ENCODE data around the gene TLR5.

Gene TLR5

GRCh38 chr1:223152399-223152798 is 9.4 kb upstream of the TLR5 start:
- TF ChIP-seq, protein P1, sequence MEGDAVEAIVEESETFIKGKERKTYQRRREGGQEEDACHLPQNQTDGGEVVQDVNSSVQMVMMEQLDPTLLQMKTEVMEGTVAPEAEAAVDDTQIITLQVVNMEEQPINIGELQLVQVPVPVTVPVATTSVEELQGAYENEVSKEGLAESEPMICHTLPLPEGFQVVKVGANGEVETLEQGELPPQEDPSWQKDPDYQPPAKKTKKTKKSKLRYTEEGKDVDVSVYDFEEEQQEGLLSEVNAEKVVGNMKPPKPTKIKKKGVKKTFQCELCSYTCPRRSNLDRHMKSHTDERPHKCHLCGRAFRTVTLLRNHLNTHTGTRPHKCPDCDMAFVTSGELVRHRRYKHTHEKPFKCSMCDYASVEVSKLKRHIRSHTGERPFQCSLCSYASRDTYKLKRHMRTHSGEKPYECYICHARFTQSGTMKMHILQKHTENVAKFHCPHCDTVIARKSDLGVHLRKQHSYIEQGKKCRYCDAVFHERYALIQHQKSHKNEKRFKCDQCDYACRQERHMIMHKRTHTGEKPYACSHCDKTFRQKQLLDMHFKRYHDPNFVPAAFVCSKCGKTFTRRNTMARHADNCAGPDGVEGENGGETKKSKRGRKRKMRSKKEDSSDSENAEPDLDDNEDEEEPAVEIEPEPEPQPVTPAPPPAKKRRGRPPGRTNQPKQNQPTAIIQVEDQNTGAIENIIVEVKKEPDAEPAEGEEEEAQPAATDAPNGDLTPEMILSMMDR (IDR thresholded peaks at IDR 0.05; ENCODE audit: control extremely low read depth, extremely low read depth, low read depth, missing control alignments) = no peak
- ChIA-PET CTCF (interaction anchor here (1.2 to 1.3 kb wide), 2 partner anchors 8 to 17 kb away, joined by 3 read pairs; no protein-coding TSS in a partner anchor), POLR2A (no interaction called here)
- no peak for DNase-seq (ENCODE audit: extremely low spot score)

GRCh38 chr1:223150443-223150842 is 7.4 kb upstream of the TLR5 start:
- no peak for DNase-seq (ENCODE audit: extremely low spot score)
- TF ChIP-seq, protein P1 (IDR thresholded peaks at IDR 0.05; ENCODE audit: control extremely low read depth, extremely low read depth, low read depth, missing control alignments) = no peak
- ChIA-PET CTCF (interaction anchor here (0.9 to 2.5 kb wide), 7 partner anchors 10 to 60 kb away, joined by 3 to 15 read pairs (median 7); no protein-coding TSS in a partner anchor), POLR2A (no interaction called here)

DNA sequence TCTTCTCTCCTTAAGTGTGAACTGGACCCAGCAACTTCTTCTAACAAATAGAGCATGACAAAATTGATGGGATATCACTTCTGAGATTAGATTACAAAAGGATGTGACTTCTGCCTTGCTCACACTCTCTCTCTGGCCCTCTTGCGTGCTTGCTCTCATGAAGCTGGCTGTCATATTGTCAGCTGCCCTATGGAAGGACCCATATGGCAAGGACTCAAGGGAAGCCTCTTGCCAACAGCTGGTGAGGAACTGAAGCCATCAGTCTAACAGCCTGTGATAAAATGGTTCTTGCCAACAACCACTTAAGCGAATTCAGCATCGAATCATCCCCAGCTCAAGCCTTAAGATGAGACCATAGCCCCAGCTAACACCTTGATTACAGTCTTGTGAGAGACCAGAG is 4.8 kb upstream of the TLR5 start:
- no peak for DNase-seq (ENCODE audit: extremely low spot score)
- POLR2A ChIA-PET = no interaction called here
- CTCF ChIA-PET = interaction anchor here (1.6 kb wide), 1 partner anchor 14 kb away, joined by 6 read pairs; no protein-coding TSS in a partner anchor
- TF ChIP-seq, protein P1 (IDR thresholded peaks at IDR 0.05; ENCODE audit: control extremely low read depth, extremely low read depth, low read depth, missing control alignments) = no peak

- no peak for DNase-seq (ENCODE audit: extremely low spot score)
- TF ChIP-seq, protein P1 (IDR thresholded peaks at IDR 0.05; ENCODE audit: control extremely low read depth, extremely low read depth, low read depth, missing control alignments) = no peak
- POLR2A ChIA-PET = no interaction called here
- CTCF ChIA-PET = interaction anchor here (0.8 to 1.6 kb wide), 2 partner anchors 14 to 57 kb away, joined by 3 to 6 read pairs; no protein-coding TSS in a partner anchor
Observed at GRCh38 chr1:223147409-223147808, 4.4 kb upstream of the TLR5 start.

DNA sequence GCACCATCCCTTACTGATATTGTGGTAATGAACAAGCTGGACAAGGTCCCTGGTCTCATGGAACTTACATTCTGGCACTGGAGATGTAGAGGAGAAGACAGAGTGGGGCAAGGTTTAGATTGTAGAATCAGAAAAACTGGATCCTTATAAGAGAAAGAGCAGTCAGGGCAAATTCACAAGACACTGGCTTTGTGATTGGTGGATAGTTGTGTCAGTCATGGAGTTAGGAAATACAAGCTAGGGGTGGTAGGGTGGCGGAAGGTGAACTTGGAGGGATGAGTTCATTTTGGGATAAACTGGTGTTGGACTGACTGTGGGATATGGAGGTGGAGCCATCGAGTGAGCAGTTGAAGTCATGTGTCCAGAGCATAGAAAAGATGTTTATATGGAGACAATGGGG is 3.7 kb upstream of the TLR5 start:
- ChIA-PET CTCF (interaction anchor here (0.8 kb wide), 1 partner anchor 56 kb away, joined by 3 read pairs; no protein-coding TSS in a partner anchor), POLR2A (no interaction called here)
- TF ChIP-seq, protein P1 (IDR thresholded peaks at IDR 0.05; ENCODE audit: control extremely low read depth, extremely low read depth, low read depth, missing control alignments) = no peak

DNA sequence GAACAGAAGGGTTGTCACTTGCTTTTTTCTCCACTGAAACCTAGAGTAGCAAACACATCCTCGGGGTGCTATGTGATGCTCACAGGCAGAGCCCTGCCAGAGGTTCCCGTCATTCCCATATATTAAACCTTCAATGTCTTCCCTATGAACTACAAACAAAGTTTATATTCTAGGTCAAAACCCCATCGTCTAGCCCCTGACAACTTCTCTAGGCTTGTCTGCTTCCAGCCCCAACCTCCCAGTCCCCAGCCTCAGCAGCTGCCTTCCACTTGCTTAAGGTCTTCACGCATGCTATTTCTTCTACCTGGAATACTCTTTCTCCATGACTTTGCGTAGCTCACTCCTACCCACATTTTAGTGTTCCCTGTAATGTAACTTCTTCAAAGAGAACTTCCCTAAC is 1.9 kb upstream of the TLR5 start:
- no peak for DNase-seq (ENCODE audit: extremely low spot score)
- ChIA-PET CTCF (interaction anchor here (1.3 to 4.0 kb wide), 3 partner anchors 8 to 21 kb away, joined by 3 to 35 read pairs (median 6); no protein-coding TSS in a partner anchor), POLR2A (no interaction called here)
- TF ChIP-seq, protein P1 (IDR thresholded peaks at IDR 0.05; ENCODE audit: control extremely low read depth, extremely low read depth, low read depth, missing control alignments) = no peak

More for the DNA sequence above, 3.7 kb upstream of the TLR5 start:
- DNase-seq (ENCODE audit: extremely low spot score) = no peak

All from GM10248 (cell line).